ENCODE data around the gene S100A3. TPM values are rescaled to one million over a fixed set of nuclear protein-coding genes. Genes with fewer than 3 reads are reported as not detected.
A peak's percentile ranks its signal among the peaks of the same experiment; 100 is the strongest.

S100A3 gene
- polyA plus RNA-seq, 1 donor from 2014 or later: not detected

DNA sequence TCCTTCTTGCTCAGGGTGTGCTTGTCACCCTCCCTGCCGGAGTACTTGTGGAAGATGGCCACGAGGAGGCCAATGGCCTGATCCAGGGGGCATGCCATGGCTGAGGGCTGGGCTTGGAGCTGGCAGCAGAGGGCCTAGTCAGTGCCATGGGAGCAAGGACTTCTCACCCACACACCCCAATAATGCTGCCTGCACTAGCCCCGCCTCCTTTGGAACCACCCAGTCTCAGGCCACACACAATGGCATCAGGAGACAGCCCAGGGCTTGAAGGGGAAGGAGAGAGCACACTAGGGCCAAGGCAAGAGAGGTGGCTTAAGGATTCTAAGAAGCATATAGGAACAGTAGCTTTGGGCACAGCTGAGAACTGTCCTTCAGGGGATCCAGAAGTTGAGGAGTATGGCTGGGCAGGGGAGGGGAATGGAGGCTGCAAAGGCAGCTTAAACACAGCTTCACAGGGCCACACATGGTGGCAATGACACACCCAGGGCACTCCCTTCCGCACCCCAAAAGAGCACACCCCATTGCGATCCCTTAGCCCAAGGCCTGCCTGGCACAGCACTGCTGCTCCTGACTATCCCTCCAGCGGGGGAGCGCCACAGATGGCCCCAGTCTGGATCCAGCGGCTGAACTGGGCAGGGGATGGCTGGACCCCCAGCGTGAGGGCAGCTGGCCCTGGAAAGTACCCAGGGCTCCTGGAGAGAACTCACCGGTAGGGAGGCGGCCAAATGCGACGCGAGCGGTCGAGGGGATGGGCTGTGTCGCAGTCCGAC lies 13.6 kb downstream of the S100A3 start, which contains the start of gene S100A6:
TSS of gene S100A6 (minus strand) at position 750 of the 770 bp plus-strand sequence. CDS start at position 98, 652 bp downstream.
- no peak for TF ChIP-seq CTCF (IDR thresholded peaks at IDR 0.05; ENCODE audit: poor library complexity, severe bottlenecking)
- TF ChIP-seq TAF1 (IDR thresholded peaks at IDR 0.05; ENCODE audit: low read depth): no peak
- TF ChIP-seq SMC3 (conservative IDR thresholded peaks at IDR 0.05; ENCODE audit: poor library complexity): no peak
- TF ChIP-seq POLR2AphosphoS5 (IDR thresholded peaks at IDR 0.05): no peak
- TF ChIP-seq EZH2 (IDR thresholded peaks at IDR 0.05; ENCODE audit: borderline replicate concordance, insufficient read depth, low read length, poor library complexity, severe bottlenecking): no peak
- TF ChIP-seq MXI1 (conservative IDR thresholded peaks at IDR 0.05; ENCODE audit: poor library complexity, severe bottlenecking): no peak
- TF ChIP-seq RAD21 (conservative IDR thresholded peaks at IDR 0.05): no peak
- TF ChIP-seq EP300 (conservative IDR thresholded peaks at IDR 0.05; ENCODE audit: poor library complexity, severe bottlenecking): no peak
- TF ChIP-seq, protein P1, sequence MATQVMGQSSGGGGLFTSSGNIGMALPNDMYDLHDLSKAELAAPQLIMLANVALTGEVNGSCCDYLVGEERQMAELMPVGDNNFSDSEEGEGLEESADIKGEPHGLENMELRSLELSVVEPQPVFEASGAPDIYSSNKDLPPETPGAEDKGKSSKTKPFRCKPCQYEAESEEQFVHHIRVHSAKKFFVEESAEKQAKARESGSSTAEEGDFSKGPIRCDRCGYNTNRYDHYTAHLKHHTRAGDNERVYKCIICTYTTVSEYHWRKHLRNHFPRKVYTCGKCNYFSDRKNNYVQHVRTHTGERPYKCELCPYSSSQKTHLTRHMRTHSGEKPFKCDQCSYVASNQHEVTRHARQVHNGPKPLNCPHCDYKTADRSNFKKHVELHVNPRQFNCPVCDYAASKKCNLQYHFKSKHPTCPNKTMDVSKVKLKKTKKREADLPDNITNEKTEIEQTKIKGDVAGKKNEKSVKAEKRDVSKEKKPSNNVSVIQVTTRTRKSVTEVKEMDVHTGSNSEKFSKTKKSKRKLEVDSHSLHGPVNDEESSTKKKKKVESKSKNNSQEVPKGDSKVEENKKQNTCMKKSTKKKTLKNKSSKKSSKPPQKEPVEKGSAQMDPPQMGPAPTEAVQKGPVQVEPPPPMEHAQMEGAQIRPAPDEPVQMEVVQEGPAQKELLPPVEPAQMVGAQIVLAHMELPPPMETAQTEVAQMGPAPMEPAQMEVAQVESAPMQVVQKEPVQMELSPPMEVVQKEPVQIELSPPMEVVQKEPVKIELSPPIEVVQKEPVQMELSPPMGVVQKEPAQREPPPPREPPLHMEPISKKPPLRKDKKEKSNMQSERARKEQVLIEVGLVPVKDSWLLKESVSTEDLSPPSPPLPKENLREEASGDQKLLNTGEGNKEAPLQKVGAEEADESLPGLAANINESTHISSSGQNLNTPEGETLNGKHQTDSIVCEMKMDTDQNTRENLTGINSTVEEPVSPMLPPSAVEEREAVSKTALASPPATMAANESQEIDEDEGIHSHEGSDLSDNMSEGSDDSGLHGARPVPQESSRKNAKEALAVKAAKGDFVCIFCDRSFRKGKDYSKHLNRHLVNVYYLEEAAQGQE (IDR thresholded peaks at IDR 0.05; ENCODE audit: borderline replicate concordance): no peak
- no peak within 1 kb of the TSS for H3K4me2 ChIP-seq (ENCODE audit: low read length)
- H3K27me3 ChIP-seq (ENCODE audit: insufficient read depth, low read depth, low read length): peaks cover 5% of the 10 kb centered on the region
- no peaks in the 10 kb centered on the region for H3K9me3 ChIP-seq (ENCODE audit: low read length)
- H3K36me3 ChIP-seq (ENCODE audit: insufficient read depth, low read length): no peaks in the 10 kb centered on the region
- H4K20me1 ChIP-seq (ENCODE audit: insufficient read depth): no peaks in the 10 kb centered on the region
- no peaks in the 10 kb centered on the region for H3F3A ChIP-seq (ENCODE audit: insufficient read depth, low read length, poor library complexity, severe bottlenecking)
- no peaks in the 10 kb centered on the region for H3K9me2 ChIP-seq (ENCODE audit: insufficient read depth, low read length)
- no peak within 1 kb of the TSS for H3K9ac ChIP-seq (ENCODE audit: low read length)
- peak within 1 kb of the TSS; percentile 48 for H3K4me3 ChIP-seq (ENCODE audit: low read length)
- H3K27ac ChIP-seq (ENCODE audit: low read length): no peak within 1 kb of the TSS
- H3K79me2 ChIP-seq (replicated peaks; ENCODE audit: insufficient read depth, low read length): no peaks in the 10 kb centered on the region
- no peak within 1 kb of the TSS for H2AFZ ChIP-seq (ENCODE audit: low read depth, low read length)

GRCh38 chr1:153534925-153535241 lies 14.2 kb downstream of the S100A3 start:
- Histone ChIP-seq H3K79me2 (replicated peaks; ENCODE audit: insufficient read depth, low read length) (no peaks in the 10 kb centered on the region), H3K9me3 (ENCODE audit: low read length) (no peaks in the 10 kb centered on the region), H3F3A (ENCODE audit: insufficient read depth, low read length, poor library complexity, severe bottlenecking) (no peaks in the 10 kb centered on the region), H3K4me3 (ENCODE audit: low read length) (no peak overlapping the region), H3K9ac (ENCODE audit: low read length) (no peak overlapping the region), H3K36me3 (ENCODE audit: insufficient read depth, low read length) (no peaks in the 10 kb centered on the region), H3K9me2 (ENCODE audit: insufficient read depth, low read length) (no peaks in the 10 kb centered on the region), H4K20me1 (ENCODE audit: insufficient read depth) (no peaks in the 10 kb centered on the region), H2AFZ (ENCODE audit: low read depth, low read length) (no peak overlapping the region), H3K4me2 (ENCODE audit: low read length) (no peak overlapping the region), H3K27me3 (ENCODE audit: insufficient read depth, low read depth, low read length) (peaks cover 5% of the 10 kb centered on the region), H3K27ac (ENCODE audit: low read length) (no peak overlapping the region)
- TF ChIP-seq, protein P1 (IDR thresholded peaks at IDR 0.05; ENCODE audit: borderline replicate concordance): no peak
- no peak for TF ChIP-seq POLR2AphosphoS5 (IDR thresholded peaks at IDR 0.05)
- no peak for TF ChIP-seq MXI1 (conservative IDR thresholded peaks at IDR 0.05; ENCODE audit: poor library complexity, severe bottlenecking)
- TF ChIP-seq CTCF (IDR thresholded peaks at IDR 0.05; ENCODE audit: poor library complexity, severe bottlenecking): no peak

Data from neural cell (in vitro differentiated cells).